GM18868 (cell line): Measurements from ENCODE around the gene TBC1D16.

Experiments
- ATAC-seq: cut with Tn5 transposase; IDR thresholded peaks from one replicate; pipeline ENCODE4 v1.9.1; 2021; ENCODE audit warnings: mild to moderate bottlenecking, moderate library complexity; ENCODE audit not compliant: unreplicated experiment

The TBC1D16 gene

GRCh38 chr17:79919862-79920720 is 115.6 kb downstream of the TBC1D16 start:
- no peak for ATAC-seq

GRCh38 chr17:79919164-79919585 is 116.5 kb downstream of the TBC1D16 start:
- ATAC-seq, result no peak

GRCh38 chr17:79918581-79919163 is 117.0 kb downstream of the TBC1D16 start:
- ATAC-seq, result no peak

GRCh38 chr17:79917902-79918484 is 117.7 kb downstream of the TBC1D16 start:
- no peak for ATAC-seq

GRCh38 chr17:79916991-79917901 is 118.4 kb downstream of the TBC1D16 start:
- no peak for ATAC-seq

- ATAC-seq, result no peak
Observed at GRCh38 chr17:79916506-79916905, 119.2 kb downstream of the TBC1D16 start.

GRCh38 chr17:79915850-79916430 is 119.7 kb downstream of the TBC1D16 start:
- no peak for ATAC-seq

GRCh38 chr17:79914813-79915740 is 120.6 kb downstream of the TBC1D16 start:
- ATAC-seq, result no peak

GRCh38 chr17:79913896-79914812 is 121.5 kb downstream of the TBC1D16 start:
- no peak for ATAC-seq

- ATAC-seq, result no peak
Observed at GRCh38 chr17:79913451-79913850, 122.2 kb downstream of the TBC1D16 start.

- no peak for ATAC-seq
Observed at GRCh38 chr17:79912552-79913330, 122.9 kb downstream of the TBC1D16 start.

- no peak for ATAC-seq
Observed at GRCh38 chr17:79911430-79912399, 124.0 kb downstream of the TBC1D16 start.

GRCh38 chr17:79910985-79911361 is 124.7 kb downstream of the TBC1D16 start:
- ATAC-seq, result no peak

GRCh38 chr17:79909121-79909520 is 126.6 kb downstream of the TBC1D16 start:
- no peak for ATAC-seq

GRCh38 chr17:79907850-79908249 is 127.8 kb downstream of the TBC1D16 start:
- no peak for ATAC-seq

GRCh38 chr17:79907217-79907715 is 128.4 kb downstream of the TBC1D16 start:
- no peak for ATAC-seq
